Loucy (cell line): Measurements from ENCODE around the gene UBTD1.

Experiments
- CTCF ChIP-seq: fragments of 200-600 bp; sonication (generic); conservative IDR thresholded peaks from 2 replicates; pipeline ENCODE4 v1.5.1; 2014; ENCODE audit warnings: mild to moderate bottlenecking, antibody characterized with exemption, low read length
- EZH2phosphoT487 ChIP-seq: fragments of 200-600 bp; IDR thresholded peaks from 2 replicates; pipeline ENCODE4 v1.6.1; 2018; ENCODE audit warnings: antibody characterized with exemption, mild to moderate bottlenecking, moderate library complexity, borderline replicate concordance

GRCh38 chr10:97459933-97460332 lies 38.8 kb upstream of the UBTD1 start:
- TF ChIP-seq CTCF = no peak
- TF ChIP-seq EZH2phosphoT487 = no peak
